ENCODE data around the gene SNRNP70.
"Not testable (repeated sequence)": the region's sequence is repeated elsewhere in the genome, so short reads cannot be mapped to it uniquely, and the experiment has no call there.

Gene SNRNP70

GRCh38 chr19:49136771-49137171 lies 51.5 kb downstream of the SNRNP70 start:
- no peak for DNase-seq (ENCODE audit: extremely low spot score)
- TF ChIP-seq CTCF (IDR thresholded peaks at IDR 0.05; ENCODE audit: control extremely low read depth, extremely low read depth, low read depth, missing control alignments): no peak
- POLR2A ChIA-PET: no interaction called here
- CTCF ChIA-PET: interaction anchor here (5.8 kb wide), 1 partner anchor 9 kb away, joined by 43 read pairs; no protein-coding TSS in a partner anchor

GRCh38 chr19:49140951-49141350 lies 55.7 kb downstream of the SNRNP70 start:
- ChIA-PET POLR2A (no interaction called here), CTCF (interaction anchor here (0.7 to 1.4 kb wide), 2 partner anchors 12 to 43 kb away, joined by 3 to 4 read pairs; no protein-coding TSS in a partner anchor)
- DNase-seq (ENCODE audit: extremely low spot score): no peak
- TF ChIP-seq CTCF (IDR thresholded peaks at IDR 0.05; ENCODE audit: control extremely low read depth, extremely low read depth, low read depth, missing control alignments): no peak

GRCh38 chr19:49141352-49141751 lies 56.1 kb downstream of the SNRNP70 start:
- CTCF ChIA-PET: interaction anchor here (0.7 to 1.4 kb wide), 2 partner anchors 13 to 44 kb away, joined by 3 to 4 read pairs; no protein-coding TSS in a partner anchor
- no peak for DNase-seq (ENCODE audit: extremely low spot score)
- POLR2A ChIA-PET: no interaction called here
- no peak for TF ChIP-seq CTCF (IDR thresholded peaks at IDR 0.05; ENCODE audit: control extremely low read depth, extremely low read depth, low read depth, missing control alignments)

GRCh38 chr19:49142866-49143335 lies 57.6 kb downstream of the SNRNP70 start:
- TF ChIP-seq CTCF (IDR thresholded peaks at IDR 0.05; ENCODE audit: control extremely low read depth, extremely low read depth, low read depth, missing control alignments): no peak
- CTCF ChIA-PET: interaction anchor here (1.0 to 1.1 kb wide), 3 partner anchors 36 to 149 kb away, joined by 3 to 5 read pairs (median 3); partner anchors contain the start of gene RUVBL2
- DNase-seq (ENCODE audit: extremely low spot score): peak; percentile 86
- POLR2A ChIA-PET: no interaction called here

- peak; percentile 75 for TF ChIP-seq CTCF (IDR thresholded peaks at IDR 0.05; ENCODE audit: control extremely low read depth, extremely low read depth, low read depth, missing control alignments)
- CTCF ChIA-PET: interaction anchor here (0.6 to 4.9 kb wide), 23 partner anchors 12 to 339 kb away, joined by 3 to 43 read pairs (median 4); partner anchors contain the start of genes CGB7, GYS1, LIN7B and RUVBL2
- DNase-seq (ENCODE audit: extremely low spot score): peak; percentile 86
- POLR2A ChIA-PET: no interaction called here
Observed at GRCh38 chr19:49145573-49146407, 60.5 kb downstream of the SNRNP70 start.

GRCh38 chr19:49146408-49146770 lies 61.1 kb downstream of the SNRNP70 start:
- POLR2A ChIA-PET; DNase-seq (ENCODE audit: extremely low spot score): not testable (repeated sequence)
- CTCF ChIA-PET: interaction anchor here (0.8 to 4.9 kb wide), 20 partner anchors 12 to 338 kb away, joined by 3 to 43 read pairs (median 4); partner anchors contain the start of genes CGB7 and LIN7B
